Ectodermal cell (in vitro differentiated cells): Measurements from ENCODE around the gene TASP1.

ENCODE experiments used
- H3K27ac ChIP-seq: 2 replicates; pipeline ENCODE4 v1.7.0; 2013; ENCODE audit warnings: mild to moderate bottlenecking, low read depth, low read length; ENCODE audit not compliant: insufficient read depth, poor library complexity, severe bottlenecking
- H3K27me3 ChIP-seq: 2 replicates; pipeline ENCODE4 v1.7.0; 2013; ENCODE audit warnings: mild to moderate bottlenecking, low read length; ENCODE audit not compliant: insufficient read depth, control insufficient read depth, poor library complexity, severe bottlenecking
- H3K36me3 ChIP-seq: one replicate; pipeline ENCODE4 v1.7.0; 2013; ENCODE audit warnings: low read length; ENCODE audit not compliant: control insufficient read depth, insufficient read depth
- H3K4me1 ChIP-seq: one replicate; pipeline ENCODE4 v1.7.0; 2013; ENCODE audit warnings: low read length; ENCODE audit not compliant: control insufficient read depth, insufficient read depth
- H3K4me3 ChIP-seq: 2 replicates; pipeline ENCODE4 v1.7.0; 2013; ENCODE audit warnings: low read depth, low read length, control low read depth; ENCODE audit not compliant: insufficient read depth
- H3K9me3 ChIP-seq: 2 replicates; pipeline ENCODE4 v1.7.0; 2013; ENCODE audit warnings: mild to moderate bottlenecking, low read length, moderate library complexity; ENCODE audit not compliant: control insufficient read depth
- WGBS, 2 experiments: methylation state at CpG; one replicate each; pipeline ENCODE4 v1.1.7; 2013; ENCODE audit warnings: missing lambda C conversion rate in 2 of 2; 5-methylcytosine and 5-hydroxymethylcytosine counted together

Gene TASP1

GRCh38 chr20:13342469-13343242, 296.1 kb downstream of the TASP1 start:
- Histone ChIP-seq H3K9me3 (no peaks in the 10 kb centered on the region), H3K36me3 (no peaks in the 10 kb centered on the region), H3K27ac (no peak overlapping the region), H3K27me3 (no peaks in the 10 kb centered on the region), H3K4me1 (no peaks in the 10 kb centered on the region), H3K4me3 (no peak overlapping the region)
- 95 to 97% methylated on average over 11 to 12 of the region's 12 CpGs for WGBS, 2 experiments

GRCh38 chr20:13341737-13342393, 296.9 kb downstream of the TASP1 start:
- H3K27me3 ChIP-seq, result no peaks in the 10 kb centered on the region
- no peak overlapping the region for H3K4me3 ChIP-seq
- WGBS, 2 experiments, result 93% methylated on average over 9 of the region's 9 CpGs
- H3K4me1 ChIP-seq, result no peaks in the 10 kb centered on the region
- H3K9me3 ChIP-seq, result no peaks in the 10 kb centered on the region
- H3K36me3 ChIP-seq, result no peaks in the 10 kb centered on the region
- H3K27ac ChIP-seq, result no peak overlapping the region

DNA sequence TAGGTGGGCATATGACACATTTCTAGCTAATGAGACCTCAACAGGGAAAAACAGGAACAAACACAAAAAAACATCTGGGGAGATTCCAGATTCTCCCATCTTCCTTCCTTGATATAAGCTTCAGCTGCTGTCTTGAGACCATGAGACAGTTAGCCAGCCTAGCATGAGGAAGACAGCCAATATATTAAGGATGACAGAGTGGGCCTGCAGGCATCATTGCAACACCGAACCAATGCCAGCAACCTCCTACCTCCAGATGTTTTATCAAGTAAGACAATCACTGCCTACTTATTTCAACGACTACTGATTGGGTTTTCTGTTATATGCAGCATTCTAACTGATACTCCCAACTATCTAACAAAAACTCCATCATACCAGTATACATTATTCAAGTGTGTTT, 298.6 kb downstream of the TASP1 start:
- no peaks in the 10 kb centered on the region for H3K9me3 ChIP-seq
- no peaks in the 10 kb centered on the region for H3K4me1 ChIP-seq
- WGBS, 2 experiments, result 55 to 70% methylated on average over 2 of the region's 2 CpGs
- no peaks in the 10 kb centered on the region for H3K36me3 ChIP-seq
- H3K27ac ChIP-seq, result no peak overlapping the region
- H3K27me3 ChIP-seq, result no peaks in the 10 kb centered on the region
- no peak overlapping the region for H3K4me3 ChIP-seq
